GM12878 (cell line): ENCODE measurements around the gene LRRC59. TPM values are rescaled to one million over a fixed set of nuclear protein-coding genes. Genes with fewer than 3 reads are reported as not detected.

ENCODE experiments used
- ATAC-seq: fragments of 200-7000 bp; cut with Tn5 transposase; 3 replicates; pipeline ENCODE4 v1.9.1; 2020; ENCODE audit warnings: mild to moderate bottlenecking, moderate library complexity
- BruUV-seq: library from RNA; stranded (reverse); fragments of 400-500 nt; replicated peaks from 2 replicates; lab custom pipeline; 2021; lab: Mats Ljungman, UMichigan
- CTCF ChIA-PET: fragments of 300-600 bp; sonication (Branson Sonifier 250); formaldehyde crosslinking; extraction: SDS; loops from one replicate; lab custom pipeline; 2021; ENCODE audit warnings: inconsistent platforms; lab: Yijun Ruan, JAX
- POLR2A ChIA-PET: fragments of 350-600 bp; formaldehyde crosslinking; extraction: SDS; loops from one replicate; lab custom pipeline; 2021; ENCODE audit warnings: inconsistent platforms; lab: Charles Lee
- RAD21 ChIA-PET: fragments of 300-600 bp; sonication (Branson Sonifier 250); formaldehyde crosslinking; loops from one replicate; lab custom pipeline; 2023; ENCODE audit warnings: antibody characterized with exemption; ENCODE audit not compliant: unreplicated experiment; lab: Charles Lee
- SMC1A ChIA-PET: fragments of 300-600 bp; sonication (Branson Sonifier 250); formaldehyde crosslinking; loops from one replicate; lab custom pipeline; 2023; ENCODE audit not compliant: unreplicated experiment, uncharacterized antibody; lab: Charles Lee
- DNase-seq: peaks from one replicate; pipeline ENCODE4 v3.0.0-alpha.2; 2011; ENCODE audit warnings: low read depth, low spot score
- FAIRE-seq: peaks from 3 replicates; lab custom pipeline; 2011; peaks lifted over from hg19 to GRCh38; lab: Jason Lieb, UNC
- H2AFZ ChIP-seq: 2 replicates; pipeline ENCODE4 v1.6.0; 2011; ENCODE audit warnings: low read depth, low read length, control low read depth; ENCODE audit not compliant: control insufficient read depth
- H3K27ac ChIP-seq: 2 replicates; pipeline ENCODE4 v1.5.1; 2011; ENCODE audit warnings: control low read depth; ENCODE audit not compliant: control insufficient read depth, insufficient read depth
- H3K27me3 ChIP-seq, 2 experiments: replicated peaks in 1 of 2; 2 replicates each; pipeline versions ENCODE4 v1.6.0 to v1.6.1; 2011; ENCODE audit warnings: low read length in 1 of 2; ENCODE audit not compliant: control insufficient read depth in 2 of 2, insufficient read depth in 2 of 2
- H3K36me3 ChIP-seq, 2 experiments: 2 replicates each; pipeline ENCODE4 v1.5.1; 2011; ENCODE audit warnings: low read length in 1 of 2; ENCODE audit not compliant: control insufficient read depth in 2 of 2, insufficient read depth in 2 of 2
- H3K4me1 ChIP-seq: 2 replicates; pipeline ENCODE4 v1.6.1; 2011; ENCODE audit warnings: mild to moderate bottlenecking, low read length, moderate library complexity, mixed read lengths; ENCODE audit not compliant: control insufficient read depth, insufficient read depth
- H3K4me2 ChIP-seq: 2 replicates; pipeline ENCODE4 v1.6.0; 2011; ENCODE audit warnings: control low read depth; ENCODE audit not compliant: control insufficient read depth, insufficient read depth
- H3K4me3 ChIP-seq: fragments of 200-600 bp; sonication (generic); 2 replicates; pipeline ENCODE4 v1.5.1; 2016
- H3K79me2 ChIP-seq: 2 replicates; pipeline ENCODE4 v1.6.0; 2011; ENCODE audit warnings: low read length; ENCODE audit not compliant: control insufficient read depth, insufficient read depth
- H3K9ac ChIP-seq: 2 replicates; pipeline ENCODE4 v1.8.0; 2011; ENCODE audit warnings: low read length, control low read depth, mixed read lengths; ENCODE audit not compliant: control insufficient read depth, insufficient read depth
- H3K9me3 ChIP-seq: replicated peaks from 3 replicates; pipeline ENCODE4 v1.5.1; 2011; ENCODE audit warnings: mild to moderate bottlenecking, low read length; ENCODE audit not compliant: control insufficient read depth, insufficient read depth
- H4K20me1 ChIP-seq: 2 replicates; pipeline ENCODE4 v1.6.0; 2011; ENCODE audit not compliant: control insufficient read depth, insufficient read depth
- IRF4 ChIP-seq: IDR thresholded peaks from 2 replicates; pipeline ENCODE4 v1.6.1; 2011; ENCODE audit warnings: low read depth, low read length
- MEF2B ChIP-seq: fragments of 450-650 bp; IDR thresholded peaks from 2 replicates; pipeline ENCODE4 v1.6.1; 2018; ENCODE audit warnings: mild to moderate bottlenecking, moderate library complexity; ENCODE audit not compliant: partially characterized antibody, poor library complexity, severe bottlenecking
- SP1 ChIP-seq: IDR thresholded peaks from one replicate; pipeline ENCODE4 v1.6.1; 2011; ENCODE audit warnings: low read depth, low read length
- ZBTB4 ChIP-seq: fragments of 450-650 bp; formaldehyde crosslinking; IDR thresholded peaks from 2 replicates; pipeline ENCODE4 v1.4.0; 2022; ENCODE audit warnings: mild to moderate bottlenecking, moderate library complexity
- ZSCAN29 ChIP-seq: fragments of 450-650 bp; IDR thresholded peaks from 2 replicates; pipeline ENCODE4 v1.6.1; 2017; ENCODE audit warnings: mild to moderate bottlenecking, moderate library complexity
- WGBS: methylation state at CpG from one replicate; pipeline ENCODE4 v1.1.6; 2016; ENCODE audit warnings: low lambda C conversion rate; ENCODE audit not compliant: insufficient replicate concordance, insufficient coverage; ENCODE audit errors: missing lambda C conversion rate; 5-methylcytosine and 5-hydroxymethylcytosine counted together
- in situ Hi-C: fragments of 300-500 bp; cut with MboI; formaldehyde crosslinking; loops from 9 replicates; pipeline ENCODE4 v1.14.3; 2018; ENCODE audit warnings: mixed read lengths
- intact Hi-C: fragments of 100-400 bp; cut with micrococcal nuclease; formaldehyde crosslinking; loops from one replicate; pipeline ENCODE4 v1.14.2; 2022; ENCODE audit not compliant: unreplicated experiment
- polyA plus RNA-seq, 11 experiments: library from polyadenylated mRNA; depleted of rRNA in 4 of 11; unstranded in 6 of 11; stranded (reverse) in 5 of 11; fragments of >200 nt; fragmentation: Nextera tagmentation in 4 of 11; fragmentation: Illumina TruSeq in 1 of 11; extraction: Ambion mirVana in 4 of 11; extraction: Trizol in 1 of 11; gene quantifications; 1 replicate in 1 of 11; 2 replicates in 10 of 11; pipeline versions ENCODE4 v1.2.1 to v1.2.3, GENCODE V29; 2011 to 2016; ENCODE audit warnings: inconsistent platforms in 2 of 11, missing spikeins in 2 of 11, low read depth in 1 of 11
- total RNA-seq, 4 experiments: library from RNA; depleted of rRNA in 3 of 4; stranded (reverse); fragments of >200 nt in 3 of 4; fragmentation: Illumina TruSeq in 1 of 4; extraction: Trizol in 1 of 4; gene quantifications; 2 replicates each; pipeline versions ENCODE4 v1.2.1 to v1.2.3, GENCODE V29; 2013 to 2021

Gene LRRC59
- total and polyA plus RNA-seq, 10 of the 15 experiments (the other 5 are each of a cell fraction or from before 2014, with no cell fraction given), result 8.8 to 82.2 (median 63.0) TPM

GRCh38 chr17:50361561-50362480, 35.5 kb downstream of the LRRC59 start (continued):
- TF ChIP-seq ZBTB4 (CRISPR knock-in tag), result no peak
- TF ChIP-seq MEF2B, result no peak
- TF ChIP-seq, all 136 proteins: peak for 9

DNA sequence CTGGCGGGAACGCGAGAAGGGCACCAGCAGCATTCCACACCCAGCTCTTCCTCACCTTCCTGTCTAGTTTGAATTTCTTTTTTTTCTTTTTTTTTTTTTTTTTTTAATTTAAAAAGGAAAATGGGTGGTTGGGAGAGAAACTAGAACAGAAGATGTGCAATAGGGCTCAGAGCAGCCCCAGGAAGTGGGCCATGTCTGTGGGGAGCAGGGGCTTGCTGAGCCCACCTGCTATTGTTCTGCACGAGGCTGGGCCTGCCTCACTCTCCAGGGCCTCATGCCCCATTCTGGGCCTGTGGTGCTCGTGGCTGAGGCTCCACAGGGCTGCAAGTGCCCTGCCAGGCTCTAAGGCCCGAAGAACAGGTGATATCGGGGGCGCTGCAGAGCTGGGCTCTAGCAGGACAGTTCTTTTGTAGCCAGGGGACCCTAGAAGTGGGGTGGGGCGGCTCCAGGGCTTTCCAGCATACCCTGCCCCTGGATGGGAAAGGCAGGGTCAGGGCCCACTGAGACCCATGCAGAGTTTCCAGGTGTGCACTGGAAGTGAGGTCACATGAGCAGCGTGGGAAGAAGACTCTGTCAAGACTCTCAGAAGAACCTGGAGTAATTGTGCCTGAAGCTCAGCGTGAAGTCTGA, 36.7 kb downstream of the LRRC59 start:
- no peak for FAIRE-seq
- 78% methylated on average over 11 of the region's 11 CpGs for WGBS

More for the DNA sequence above, 36.7 kb downstream of the LRRC59 start:
- Histone ChIP-seq H3K79me2 (no peaks in the 10 kb centered on the region), H3K27me3 (no peaks in the 10 kb centered on the region), H4K20me1 (no peaks in the 10 kb centered on the region), H3K4me3 (no peak overlapping the region), H3K4me1 (no peaks in the 10 kb centered on the region), H2AFZ (no peak overlapping the region), H3K9me3 (no peaks in the 10 kb centered on the region), H3K27ac (no peak overlapping the region), H3K9ac (no peak overlapping the region)
- TSS peak; percentile 64 for BruUV-seq
- intact Hi-C loops (no loop called here), in situ Hi-C loops (loop anchor here (5.0 kb wide), 1 partner anchor 52 kb away; no protein-coding TSS in a partner anchor)
- ChIA-PET POLR2A (interaction anchor here (1.3 kb wide), 1 partner anchor 8 kb away, joined by 5 read pairs; no protein-coding TSS in a partner anchor), SMC1A (interaction anchor here (1.8 to 2.9 kb wide), 5 partner anchors 14 to 60 kb away, joined by 5 to 26 read pairs (median 16); partner anchors contain the start of genes LRRC59 and XYLT2), CTCF (interaction anchor here (0.6 to 4.5 kb wide), 17 partner anchors 12 to 403 kb away, joined by 3 to 83 read pairs (median 10); partner anchors contain the start of genes EME1, LRRC59, MRPL27 and RSAD1)
- no peak for ATAC-seq
- no peak for DNase-seq
- TF ChIP-seq ZSCAN29 (no peak), SP1 (no peak), IRF4 (no peak)
- TF ChIP-seq, all 136 proteins: peak for 0
- RAD21 ChIA-PET, result interaction anchor here (1.5 to 3.0 kb wide), 4 partner anchors 37 to 119 kb away, joined by 5 to 32 read pairs (median 12); partner anchors contain the start of genes LRRC59 and RSAD1
- peaks cover 8 to 26% of the 10 kb centered on the region in 2 experiments; a peak in 3 of 4 replicates for H3K36me3 ChIP-seq
- no peak overlapping the region for H3K4me2 ChIP-seq
